ENCODE data around the gene TSPAN14.

TSPAN14 gene

GRCh38 chr10:80553436-80553835 lies 99.3 kb downstream of the TSPAN14 start:
- no peak for DNase-seq

- DNase-seq, result no peak
Measured at GRCh38 chr10:80554050-80554449, 99.9 kb downstream of the TSPAN14 start.

GRCh38 chr10:80555415-80555814 lies 101.3 kb downstream of the TSPAN14 start:
- no peak for DNase-seq

- DNase-seq, result no peak
Measured at GRCh38 chr10:80561950-80562349, 107.8 kb downstream of the TSPAN14 start.

- DNase-seq, result no peak
Measured at GRCh38 chr10:80567292-80567691, 113.2 kb downstream of the TSPAN14 start.

- DNase-seq, result no peak
Measured at GRCh38 chr10:80569131-80569895, 115.2 kb downstream of the TSPAN14 start.

- no peak for DNase-seq
Measured at GRCh38 chr10:80571352-80571751, 117.2 kb downstream of the TSPAN14 start.

- DNase-seq, result no peak
Measured at GRCh38 chr10:80579181-80579763, 125.2 kb downstream of the TSPAN14 start.

GRCh38 chr10:80579849-80580637 lies 125.9 kb downstream of the TSPAN14 start:
- no peak for DNase-seq

- no peak for DNase-seq
Measured at GRCh38 chr10:80580638-80581468, 126.7 kb downstream of the TSPAN14 start.

- no peak for DNase-seq
Measured at GRCh38 chr10:80581469-80581835, 127.3 kb downstream of the TSPAN14 start.

- no peak for DNase-seq
Measured at GRCh38 chr10:80582286-80582960, 128.3 kb downstream of the TSPAN14 start.

Measured in NCI-H774 (cell line).